GM12874 (cell line): ENCODE measurements around the gene COL9A2.

Experiments used
- CTCF ChIP-seq: IDR thresholded peaks from 2 replicates; pipeline ENCODE4 v1.5.1; 2011; ENCODE audit warnings: low read depth, mild to moderate bottlenecking, control low read depth, low read length, moderate library complexity; ENCODE audit not compliant: insufficient read depth

Gene COL9A2

GRCh38 chr1:40273547-40274166, 43.4 kb downstream of the COL9A2 start:
- TF ChIP-seq CTCF: no peak

- TF ChIP-seq CTCF: no peak
Measured at GRCh38 chr1:40272653-40273213, 44.4 kb downstream of the COL9A2 start.

- no peak for TF ChIP-seq CTCF
Measured at GRCh38 chr1:40270152-40270834, 46.8 kb downstream of the COL9A2 start.

- TF ChIP-seq CTCF: no peak
Measured at GRCh38 chr1:40268211-40268610, 48.9 kb downstream of the COL9A2 start.

GRCh38 chr1:40267767-40268187, 49.3 kb downstream of the COL9A2 start:
- no peak for TF ChIP-seq CTCF

GRCh38 chr1:40266786-40267535, 50.1 kb downstream of the COL9A2 start:
- TF ChIP-seq CTCF: no peak

- TF ChIP-seq CTCF: no peak
Measured at GRCh38 chr1:40265919-40266318, 51.2 kb downstream of the COL9A2 start.
